Tibial nerve (tissue), 3 donors: Measurements from ENCODE around the gene MECR.

Experiments used
- CTCF ChIP-seq, 5 experiments: fragments of 200-600 bp in 3 of 5; fragments of 450-650 bp in 2 of 5; sonication (generic) in 3 of 5; IDR thresholded peaks; one replicate each; pipeline ENCODE4 v1.5.1; 2016 to 2019; ENCODE audit warnings: antibody characterized with exemption in 5 of 5, mild to moderate bottlenecking in 3 of 5, moderate library complexity in 2 of 5
- POLR2A ChIP-seq, 2 donors: fragments of 450-650 bp; IDR thresholded peaks; one replicate each; pipeline ENCODE4 v1.6.1; 2017; ENCODE audit warnings: antibody characterized with exemption in 2 of 2, mild to moderate bottlenecking in 2 of 2, moderate library complexity in 2 of 2

- no peak for TF ChIP-seq CTCF (IDR thresholded peaks at IDR 0.05)
- no peak for TF ChIP-seq POLR2A (IDR thresholded peaks at IDR 0.05)
These were observed 23.6 kb upstream of the MECR start for GRCh38 chr1:29254346-29254745.
